ENCODE data around the gene FLNB.

DNA sequence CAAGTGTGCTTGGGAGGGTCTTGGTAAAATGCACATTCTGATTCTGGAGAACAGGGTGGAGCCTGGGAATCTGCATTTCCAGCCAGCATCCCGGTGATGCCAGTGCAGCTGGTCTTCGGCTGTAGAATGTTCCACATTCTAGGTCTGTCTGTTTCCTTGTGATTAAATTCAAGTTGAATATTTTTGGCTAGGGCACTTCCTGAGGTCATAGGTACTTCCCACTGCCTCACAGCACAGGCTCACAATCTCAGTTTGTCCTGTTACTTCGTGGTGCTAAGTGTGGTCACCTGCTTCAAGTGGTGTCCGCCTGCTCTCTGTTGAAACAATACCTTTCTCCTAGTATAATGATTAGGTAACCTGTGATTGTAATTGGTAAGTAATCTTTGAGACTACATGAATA lies 40.1 kb downstream of the FLNB start:
- TF ChIP-seq CTCF (IDR thresholded peaks at IDR 0.05; ENCODE audit: low read length): no peak
- TF ChIP-seq EZH2 (IDR thresholded peaks at IDR 0.05; ENCODE audit: borderline replicate concordance, low read length): no peak
